ENCODE results near the gene CLEC11A. TPM values are rescaled to one million over a fixed set of nuclear protein-coding genes. Genes with fewer than 3 reads are reported as not detected.
"Not testable (repeated sequence)": the region's sequence is repeated elsewhere in the genome, so short reads cannot be mapped to it uniquely, and the experiment has no call there.

CLEC11A gene
- total RNA-seq, 1 experiment from 2014 or later = 2.0 TPM

DNA sequence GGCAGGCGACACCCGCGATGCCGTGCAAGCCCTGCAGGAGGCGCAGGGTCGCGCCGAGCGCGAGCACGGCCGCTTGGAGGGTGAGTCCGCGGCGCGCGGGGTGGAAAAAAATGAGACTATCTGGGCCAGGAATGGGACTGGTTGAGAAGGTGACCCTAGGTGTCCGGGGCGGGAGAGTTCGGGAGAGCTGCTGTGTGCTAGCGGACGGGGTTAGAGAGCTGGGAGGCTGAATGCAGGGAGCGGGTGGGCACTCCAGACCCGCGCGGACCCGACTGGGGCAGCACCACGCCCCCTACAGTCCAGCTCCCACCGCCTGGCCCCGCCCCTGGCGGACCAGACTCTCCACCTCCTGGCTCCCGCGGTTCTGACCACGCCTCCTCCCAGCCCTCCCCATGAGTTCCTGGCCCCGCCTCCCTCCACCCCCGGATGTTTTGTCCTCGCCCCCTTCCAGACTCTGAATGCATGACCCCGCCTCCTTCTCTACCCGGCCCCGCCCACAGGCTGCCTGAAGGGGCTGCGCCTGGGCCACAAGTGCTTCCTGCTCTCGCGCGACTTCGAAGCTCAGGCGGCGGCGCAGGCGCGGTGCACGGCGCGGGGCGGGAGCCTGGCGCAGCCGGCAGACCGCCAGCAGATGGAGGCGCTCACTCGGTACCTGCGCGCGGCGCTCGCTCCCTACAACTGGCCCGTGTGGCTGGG lies 1.5 kb downstream of the CLEC11A start:
- H3K27me3 ChIP-seq = no peaks in the 10 kb centered on the region
- H3K9me3 ChIP-seq (replicated peaks) = no peaks in the 10 kb centered on the region
- DNase-seq = no peak
- H3K4me3 ChIP-seq = no peak overlapping the region
- peaks cover 13% of the 10 kb centered on the region for H3K4me1 ChIP-seq
- H3K36me3 ChIP-seq = no peaks in the 10 kb centered on the region
- no peak overlapping the region for H3K27ac ChIP-seq

DNA sequence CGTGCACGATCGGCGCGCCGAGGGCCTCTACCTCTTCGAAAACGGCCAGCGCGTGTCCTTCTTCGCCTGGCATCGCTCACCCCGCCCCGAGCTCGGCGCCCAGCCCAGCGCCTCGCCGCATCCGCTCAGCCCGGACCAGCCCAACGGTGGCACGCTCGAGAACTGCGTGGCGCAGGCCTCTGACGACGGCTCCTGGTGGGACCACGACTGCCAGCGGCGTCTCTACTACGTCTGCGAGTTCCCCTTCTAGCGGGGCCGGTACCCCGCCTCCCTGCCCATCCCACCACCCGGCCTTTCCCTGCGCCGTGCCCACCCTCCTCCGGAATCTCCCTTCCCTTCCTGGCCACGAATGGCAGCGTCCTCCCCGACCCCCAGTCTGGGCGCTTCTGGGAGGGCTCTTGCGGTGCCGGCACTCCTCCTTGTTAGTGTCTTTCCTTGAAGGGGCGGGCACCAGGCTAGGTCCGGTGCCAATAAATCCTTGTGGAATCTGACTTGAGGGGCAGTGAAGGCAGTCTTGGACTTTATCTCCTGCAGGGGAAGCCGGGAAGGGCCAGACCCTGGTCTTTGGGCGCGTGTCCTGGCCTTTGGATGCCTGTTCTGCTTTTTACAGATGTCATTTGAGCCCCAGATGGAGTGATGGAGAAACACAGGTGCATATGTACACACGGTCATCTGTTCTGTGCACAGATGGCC lies 2.2 kb downstream of the CLEC11A start:
- Histone ChIP-seq H3K36me3 (no peaks in the 10 kb centered on the region), H3K9me3 (replicated peaks) (no peaks in the 10 kb centered on the region), H3K27ac (peak overlapping the region; percentile 86), H3K27me3 (no peaks in the 10 kb centered on the region), H3K4me1 (peaks cover 13% of the 10 kb centered on the region), H3K4me3 (no peak overlapping the region)
- peak in 1 of 2 experiments; percentile 51 for DNase-seq

DNA sequence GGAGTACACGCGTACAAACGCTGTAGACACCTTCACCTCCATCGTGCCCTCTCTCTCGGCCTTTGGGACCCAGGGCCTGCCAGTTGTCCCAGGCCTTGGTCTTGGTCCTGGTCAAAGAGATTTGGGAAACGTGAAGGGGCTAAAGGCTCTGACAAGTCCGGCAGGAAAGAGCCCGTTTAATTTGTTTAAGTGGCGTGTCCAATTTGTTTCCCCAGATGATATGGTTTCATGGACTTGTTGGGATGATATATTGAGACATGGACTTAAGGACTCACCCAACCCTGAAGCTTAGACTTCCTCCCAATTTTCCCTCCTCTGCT lies 2.7 kb downstream of the CLEC11A start:
- Histone ChIP-seq H3K36me3 (no peaks in the 10 kb centered on the region), H3K9me3 (replicated peaks) (no peaks in the 10 kb centered on the region), H3K27ac (peak overlapping the region; percentile 86), H3K4me1 (peaks cover 13% of the 10 kb centered on the region), H3K27me3 (no peaks in the 10 kb centered on the region), H3K4me3 (no peak overlapping the region)
- DNase-seq = peak; percentile 23 to 80

DNA sequence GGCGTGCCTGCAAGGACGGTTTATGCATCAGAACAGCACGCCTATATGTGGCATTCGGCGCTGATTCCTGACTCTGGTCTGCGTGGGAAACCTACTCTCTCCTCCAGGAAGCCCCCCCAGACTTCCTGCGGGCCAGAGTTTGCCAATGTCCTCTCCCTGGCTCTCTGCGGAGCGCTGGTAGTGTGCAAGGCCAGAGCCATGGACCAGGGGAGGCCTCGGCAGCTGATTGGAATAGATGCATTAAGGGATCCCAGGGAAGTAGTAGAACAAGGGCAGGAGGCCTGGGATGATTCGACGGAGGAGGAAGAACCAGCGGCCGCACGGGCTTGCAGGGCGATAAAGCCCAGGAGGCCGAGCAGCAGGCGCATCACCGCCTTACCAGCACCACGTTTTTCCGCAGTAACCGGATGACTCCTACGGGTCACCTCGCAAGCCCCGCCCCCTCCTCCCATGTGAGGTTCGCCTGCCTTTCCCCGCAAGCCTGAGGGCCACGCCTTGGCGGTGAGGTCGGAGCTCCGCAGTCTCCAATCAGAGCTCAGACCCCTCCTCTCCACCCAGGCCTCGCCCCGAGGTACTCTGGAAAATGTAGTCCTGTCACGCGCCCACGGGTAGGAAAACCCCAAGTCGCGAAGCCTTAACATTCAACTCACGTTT lies 5.0 kb downstream of the CLEC11A start:
- DNase-seq = no peak
- no peak overlapping the region for H3K4me3 ChIP-seq
- no peak overlapping the region for H3K27ac ChIP-seq

DNA sequence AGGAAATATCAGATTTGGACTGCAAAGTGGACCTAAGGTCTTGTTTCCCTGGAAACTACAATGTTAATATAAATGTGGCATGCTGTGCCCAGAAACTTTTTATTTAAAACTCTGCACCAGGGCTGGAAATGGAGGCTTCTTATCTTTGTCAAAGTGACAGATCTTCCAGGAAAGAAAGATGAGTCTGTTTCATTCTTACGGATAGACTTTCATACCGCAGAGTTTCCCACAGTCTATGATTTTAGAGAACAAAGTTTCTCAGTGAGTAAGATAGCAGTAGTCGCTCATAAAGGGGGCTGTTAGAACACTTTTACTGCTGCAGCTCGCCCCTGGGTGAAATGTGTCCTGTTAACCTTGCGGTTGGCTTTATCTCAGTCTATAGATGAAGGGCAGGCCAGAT lies 6.7 kb downstream of the CLEC11A start:
- H3K27me3 ChIP-seq = no peaks in the 10 kb centered on the region
- H3K36me3 ChIP-seq = no peaks in the 10 kb centered on the region
- DNase-seq = no peak
- H3K9me3 ChIP-seq (replicated peaks) = no peaks in the 10 kb centered on the region
- no peak overlapping the region for H3K4me3 ChIP-seq
- H3K4me1 ChIP-seq = peaks cover 13% of the 10 kb centered on the region
- H3K27ac ChIP-seq = no peak overlapping the region

More for the DNA sequence above, 5.0 kb downstream of the CLEC11A start:
- Histone ChIP-seq H3K27me3 (no peaks in the 10 kb centered on the region), H3K9me3 (replicated peaks) (no peaks in the 10 kb centered on the region), H3K36me3 (no peaks in the 10 kb centered on the region), H3K4me1 (peaks cover 13% of the 10 kb centered on the region)

DNA sequence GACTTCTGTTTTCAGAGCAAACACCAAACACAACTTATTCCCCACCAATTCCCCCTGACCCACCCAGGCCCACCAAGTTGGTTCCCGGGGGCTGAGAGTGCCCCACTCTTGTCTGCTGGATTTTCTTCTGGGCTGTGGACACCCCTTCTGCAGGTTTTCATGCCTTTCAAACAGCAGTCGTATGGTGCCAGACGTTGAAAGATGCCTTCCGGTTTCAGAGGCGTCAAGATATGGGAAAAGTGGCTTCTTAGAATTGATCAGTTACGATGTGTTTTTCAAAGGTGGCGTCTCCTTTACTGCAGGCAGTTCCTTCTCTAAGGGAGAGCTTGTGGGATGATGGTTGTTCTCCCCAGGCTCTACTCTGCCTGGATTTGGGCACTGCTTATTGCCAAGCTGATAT lies 12.7 kb downstream of the CLEC11A start:
- Histone ChIP-seq H3K9me3 (replicated peaks) (no peaks in the 10 kb centered on the region), H3K27me3 (no peaks in the 10 kb centered on the region), H3K36me3 (no peaks in the 10 kb centered on the region), H3K4me1 (no peaks in the 10 kb centered on the region), H3K4me3 (no peak overlapping the region), H3K27ac (no peak overlapping the region)
- no peak for DNase-seq

DNA sequence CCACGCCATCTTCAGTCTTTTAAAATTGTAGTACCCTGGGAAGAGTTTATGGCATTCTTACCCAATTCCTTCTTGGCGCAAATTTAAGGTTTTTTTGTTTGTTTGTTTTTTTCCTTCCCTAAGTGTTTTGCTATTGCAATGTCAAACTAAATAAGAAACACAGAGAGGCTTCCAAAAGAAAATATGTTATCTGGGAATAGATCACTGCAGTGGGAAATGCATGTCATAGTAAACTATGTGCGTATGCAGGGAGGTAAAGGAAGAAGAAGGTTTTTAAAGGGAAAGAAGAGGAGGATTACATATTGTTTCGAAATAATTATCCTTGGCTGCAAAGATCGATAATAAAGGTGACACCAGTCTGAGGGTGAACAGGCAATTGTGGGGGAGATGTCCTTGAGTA lies 13.2 kb downstream of the CLEC11A start:
- no peaks in the 10 kb centered on the region for H3K9me3 ChIP-seq (replicated peaks)
- H3K4me3 ChIP-seq = no peak overlapping the region
- no peak overlapping the region for H3K27ac ChIP-seq
- no peak for DNase-seq
- H3K4me1 ChIP-seq = no peaks in the 10 kb centered on the region
- no peaks in the 10 kb centered on the region for H3K36me3 ChIP-seq
- no peaks in the 10 kb centered on the region for H3K27me3 ChIP-seq

DNA sequence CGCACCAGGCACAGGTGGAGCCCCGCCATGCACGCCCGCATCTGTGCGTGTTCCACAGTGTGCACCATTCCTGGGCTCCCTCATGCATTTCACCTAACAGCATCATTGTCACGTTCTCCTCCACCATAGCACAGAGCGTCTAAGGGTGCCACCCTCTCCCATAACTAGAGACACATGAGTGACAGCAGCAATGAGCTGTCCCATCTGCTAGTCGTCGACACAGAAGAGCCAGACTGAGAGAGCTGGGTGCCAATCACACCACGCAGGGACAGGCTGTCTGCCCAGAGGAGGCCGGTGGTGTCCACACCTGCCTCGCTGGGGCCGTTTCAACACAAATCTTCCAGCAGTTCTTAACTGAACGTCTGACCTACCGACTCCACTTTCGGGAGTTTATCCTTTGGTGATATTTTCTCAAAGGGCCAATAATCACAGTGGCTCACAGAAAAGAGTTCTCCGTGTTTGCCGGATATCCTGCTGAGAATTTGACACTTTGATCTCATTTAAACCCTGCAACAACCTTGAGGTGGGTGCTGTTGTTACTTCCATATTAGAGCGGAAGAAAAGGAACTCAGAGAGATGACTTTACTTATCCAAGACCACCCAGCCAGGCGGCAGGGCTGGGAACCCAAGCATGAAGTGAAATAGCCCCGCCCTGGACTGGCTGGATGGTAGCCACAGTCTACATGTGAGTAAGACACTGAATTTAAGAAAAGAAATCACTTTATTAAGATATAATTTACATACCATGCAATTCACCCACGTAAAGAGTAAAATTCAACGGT lies 16.2 kb downstream of the CLEC11A start:
- Histone ChIP-seq H3K27me3 (no peaks in the 10 kb centered on the region), H3K9me3 (replicated peaks) (no peaks in the 10 kb centered on the region), H3K4me3 (no peak overlapping the region), H3K36me3 (no peaks in the 10 kb centered on the region), H3K27ac (no peak overlapping the region), H3K4me1 (no peaks in the 10 kb centered on the region)
- DNase-seq = no peak

DNA sequence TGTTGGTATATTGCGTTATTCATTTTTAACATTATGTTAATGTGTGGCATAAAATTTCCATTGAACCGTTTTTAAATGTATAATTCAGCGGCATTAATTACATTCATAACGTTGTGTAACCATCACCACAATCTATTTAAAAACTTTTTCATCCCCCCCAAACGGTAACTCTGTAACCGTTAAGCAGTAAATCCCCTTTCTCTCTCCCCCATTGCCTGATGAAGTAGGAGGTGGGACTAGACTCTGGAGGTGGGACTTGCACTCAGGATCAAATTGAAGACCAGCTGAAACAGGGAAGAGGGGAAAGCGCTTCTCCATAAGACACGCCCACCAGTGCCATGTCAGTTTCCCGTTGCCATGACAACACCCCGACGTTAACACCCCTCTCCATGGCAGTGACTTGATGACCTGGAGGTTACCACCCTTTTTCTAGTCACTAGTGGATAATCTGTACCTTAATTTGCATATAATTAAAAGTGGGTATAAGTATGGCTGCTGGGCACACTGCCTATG lies 16.8 kb downstream of the CLEC11A start:
- DNase-seq = no peak
- Histone ChIP-seq H3K36me3 (no peaks in the 10 kb centered on the region), H3K4me3 (no peak overlapping the region), H3K27me3 (no peaks in the 10 kb centered on the region), H3K27ac (no peak overlapping the region), H3K4me1 (no peaks in the 10 kb centered on the region), H3K9me3 (replicated peaks) (no peaks in the 10 kb centered on the region)

DNA sequence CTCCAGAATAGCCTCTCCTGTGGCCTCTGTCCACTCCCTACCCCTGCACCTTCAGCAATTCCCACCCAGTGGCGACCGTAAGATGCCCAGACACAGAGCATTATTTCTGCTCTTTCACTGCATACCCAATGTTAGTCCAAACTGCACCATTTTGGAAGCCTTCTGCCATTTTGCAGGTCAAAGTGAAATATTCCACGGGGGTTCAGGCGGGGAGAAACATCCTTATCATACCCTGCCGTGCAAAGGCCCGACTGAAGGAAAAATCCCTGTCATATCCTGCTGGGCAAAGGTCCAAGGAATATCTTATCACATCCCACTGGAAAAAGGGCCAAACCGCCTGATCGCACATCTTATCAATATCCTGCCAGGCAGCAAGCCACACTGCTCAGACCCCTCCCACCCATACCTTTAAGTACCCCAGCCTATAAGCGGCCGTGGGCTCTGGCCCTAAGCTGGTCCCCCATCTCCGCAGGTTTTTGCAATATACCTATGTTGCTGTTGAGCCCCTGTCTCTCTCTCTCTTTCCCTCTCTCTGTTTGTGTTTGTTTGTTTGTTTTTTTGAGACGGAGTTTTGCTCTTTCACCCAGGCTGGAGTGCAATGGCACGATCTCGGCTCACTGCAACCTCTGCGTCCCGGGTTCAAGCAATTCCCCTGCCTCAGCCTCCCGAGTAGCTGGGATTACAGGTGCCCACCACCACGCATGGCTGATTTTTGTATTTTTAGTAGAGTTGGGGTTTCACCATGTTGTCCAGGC lies 18.2 kb downstream of the CLEC11A start:
- no peaks in the 10 kb centered on the region for H3K36me3 ChIP-seq
- no peaks in the 10 kb centered on the region for H3K27me3 ChIP-seq
- H3K4me1 ChIP-seq = no peaks in the 10 kb centered on the region
- no peak for DNase-seq
- no peak overlapping the region for H3K27ac ChIP-seq
- no peak overlapping the region for H3K4me3 ChIP-seq
- no peaks in the 10 kb centered on the region for H3K9me3 ChIP-seq (replicated peaks)

DNA sequence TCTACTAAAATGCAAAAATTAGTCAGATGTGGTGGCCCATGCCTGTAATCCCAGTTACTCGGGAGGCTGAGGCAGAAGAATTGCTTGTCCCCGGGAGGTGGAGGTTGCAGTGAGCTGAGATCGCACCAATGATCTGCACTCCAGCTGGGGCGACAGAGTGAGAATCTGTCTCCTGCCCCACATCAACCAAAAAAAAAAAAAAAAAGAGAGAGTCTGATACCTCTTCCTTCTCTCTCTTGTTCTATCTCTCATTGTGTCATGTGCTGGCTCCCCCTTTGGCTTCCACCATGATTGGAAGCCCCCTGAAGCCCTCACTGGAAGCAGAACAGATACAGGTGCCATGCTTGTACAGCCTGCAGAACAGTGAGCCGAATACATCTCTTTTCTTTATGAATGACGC lies 20.4 kb downstream of the CLEC11A start:
- H3K4me1 ChIP-seq = no peaks in the 10 kb centered on the region
- no peak for DNase-seq
- no peak overlapping the region for H3K4me3 ChIP-seq
- H3K9me3 ChIP-seq (replicated peaks) = no peaks in the 10 kb centered on the region
- no peaks in the 10 kb centered on the region for H3K27me3 ChIP-seq
- no peak overlapping the region for H3K27ac ChIP-seq
- H3K36me3 ChIP-seq = no peaks in the 10 kb centered on the region

DNA sequence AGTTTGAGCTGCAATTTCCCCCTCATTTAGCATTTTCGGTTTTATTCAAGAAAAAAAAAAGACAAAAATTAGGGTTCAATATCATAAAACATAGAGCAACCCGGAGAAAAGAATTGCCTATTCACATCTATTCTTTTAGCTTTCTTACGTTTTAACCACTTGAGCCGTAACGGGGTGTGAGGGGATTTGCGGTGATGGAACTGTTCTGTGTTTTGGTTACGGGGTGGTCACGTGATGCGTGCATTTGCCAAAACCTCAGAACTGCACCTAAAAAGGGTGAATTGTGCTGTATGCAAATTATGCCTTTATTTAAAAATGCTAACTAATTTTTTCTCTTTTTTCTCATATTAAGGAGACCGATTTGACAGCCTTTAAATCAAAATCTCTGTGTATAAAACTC lies 22.1 kb downstream of the CLEC11A start:
- Histone ChIP-seq H3K36me3 (no peaks in the 10 kb centered on the region), H3K27ac (no peak overlapping the region), H3K27me3 (peaks cover under 1% of the 10 kb centered on the region; the same call in 1 of the 2 replicates), H3K9me3 (replicated peaks) (no peaks in the 10 kb centered on the region), H3K4me1 (no peaks in the 10 kb centered on the region), H3K4me3 (no peak overlapping the region)
- DNase-seq = no peak

DNA sequence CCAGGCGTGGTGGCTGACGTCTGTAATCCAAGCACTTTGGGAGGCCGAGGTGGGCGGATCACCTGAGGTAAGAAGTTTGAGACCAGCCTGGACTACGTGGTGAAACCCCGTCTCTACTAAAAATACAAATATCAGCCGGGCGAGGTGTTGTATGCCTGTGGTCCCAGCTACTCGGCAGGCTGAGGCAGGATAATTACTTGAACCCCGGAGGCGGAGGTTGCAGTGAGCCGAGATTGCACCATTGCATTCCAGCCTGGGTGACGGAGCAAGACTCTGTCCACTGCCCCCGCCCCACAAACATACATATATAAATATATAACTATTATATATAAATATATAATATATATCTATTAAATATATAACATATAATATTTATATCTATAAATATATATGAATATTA lies 24.0 kb downstream of the CLEC11A start:
- H3K27me3 ChIP-seq; H3K4me3 ChIP-seq; H3K4me1 ChIP-seq; H3K36me3 ChIP-seq; DNase-seq; H3K27ac ChIP-seq; H3K9me3 ChIP-seq (replicated peaks): not testable (repeated sequence)

DNA sequence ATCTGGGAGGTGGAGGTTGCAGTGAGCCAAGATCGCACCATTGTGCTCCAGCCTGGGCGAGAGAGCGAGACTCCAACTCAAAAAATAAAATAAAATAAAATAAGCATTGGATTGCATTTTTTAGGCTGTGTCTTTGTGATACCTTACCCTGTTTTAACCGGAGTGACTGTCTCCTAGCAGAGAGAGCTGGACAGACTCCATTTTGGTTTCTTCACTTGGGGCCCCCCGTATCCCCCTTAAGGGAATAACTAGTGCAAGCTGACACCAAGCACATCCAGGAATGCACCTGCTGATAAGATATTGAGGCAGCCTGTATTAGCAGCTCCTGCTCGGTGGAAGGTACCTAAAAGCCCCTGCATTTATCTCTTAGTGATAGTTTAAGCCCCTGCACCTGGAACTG lies 26.3 kb downstream of the CLEC11A start:
- H3K9me3 ChIP-seq (replicated peaks) = no peaks in the 10 kb centered on the region
- no peak overlapping the region for H3K27ac ChIP-seq
- peaks cover 6% of the 10 kb centered on the region; the same call in 1 of the 2 replicates for H3K27me3 ChIP-seq
- no peak for DNase-seq
- H3K36me3 ChIP-seq = no peaks in the 10 kb centered on the region
- H3K4me3 ChIP-seq = no peak overlapping the region
- H3K4me1 ChIP-seq = no peaks in the 10 kb centered on the region
